ENCODE measurements around the gene TRIP4.
A peak's percentile ranks its signal among the peaks of the same experiment; 100 is the strongest.
"Not testable (repeated sequence)": the region's sequence is repeated elsewhere in the genome, so short reads cannot be mapped to it uniquely, and the experiment has no call there.

The TRIP4 gene

DNA sequence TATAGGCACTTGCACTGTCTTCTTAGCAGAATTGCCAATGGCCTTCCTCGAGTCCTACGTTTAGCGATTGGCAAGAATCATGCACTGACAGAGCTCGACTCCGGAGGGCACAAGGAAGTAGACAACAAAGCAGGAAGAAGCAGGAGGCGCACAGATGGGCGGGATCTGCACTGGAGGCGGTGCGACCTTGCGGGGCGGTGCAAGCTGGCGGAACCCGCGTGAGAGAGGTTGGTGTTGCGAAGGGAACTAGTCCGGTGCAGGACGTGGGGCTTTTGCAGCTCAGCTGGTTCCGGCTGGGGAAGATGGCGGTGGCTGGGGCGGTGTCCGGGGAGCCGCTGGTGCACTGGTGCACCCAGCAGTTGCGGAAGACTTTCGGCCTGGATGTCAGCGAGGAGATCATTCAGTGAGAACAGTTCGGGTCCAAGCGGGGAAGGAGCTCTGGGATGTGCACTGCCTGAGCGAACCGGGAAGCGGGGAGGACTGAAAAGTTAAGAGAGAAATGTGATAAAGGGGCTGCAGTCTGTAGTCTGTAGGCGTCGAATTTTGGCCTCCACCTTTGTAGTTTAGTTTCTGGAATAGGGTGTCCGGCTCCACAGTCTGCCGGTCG, at the start of gene TRIP4:
TSS of gene TRIP4 (plus strand) at position 275 of the 607 bp plus-strand sequence. CDS start at position 303, 28 bp downstream.
- peak; percentile 92 for DNase-seq

DNA sequence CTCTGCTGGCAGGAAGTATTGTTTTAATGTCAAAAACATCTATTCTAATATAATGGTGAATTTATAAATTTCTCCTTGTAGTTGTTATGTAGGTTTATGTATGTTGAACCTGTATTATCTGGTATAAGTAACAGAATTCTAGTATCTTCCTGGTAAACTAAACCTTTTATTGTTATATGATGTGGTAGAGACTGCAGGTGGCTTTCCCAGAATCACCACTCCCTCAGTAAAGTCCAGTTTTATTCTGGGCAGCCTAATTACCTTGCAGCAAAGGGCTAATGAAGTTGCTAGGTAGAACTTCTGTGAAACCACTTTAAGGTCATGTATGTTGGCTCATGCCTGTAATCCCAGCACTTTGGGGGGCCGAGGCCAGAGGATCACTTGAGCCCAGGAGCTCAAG, 47.3 kb upstream of the TRIP4 start:
- no peak for DNase-seq

DNA sequence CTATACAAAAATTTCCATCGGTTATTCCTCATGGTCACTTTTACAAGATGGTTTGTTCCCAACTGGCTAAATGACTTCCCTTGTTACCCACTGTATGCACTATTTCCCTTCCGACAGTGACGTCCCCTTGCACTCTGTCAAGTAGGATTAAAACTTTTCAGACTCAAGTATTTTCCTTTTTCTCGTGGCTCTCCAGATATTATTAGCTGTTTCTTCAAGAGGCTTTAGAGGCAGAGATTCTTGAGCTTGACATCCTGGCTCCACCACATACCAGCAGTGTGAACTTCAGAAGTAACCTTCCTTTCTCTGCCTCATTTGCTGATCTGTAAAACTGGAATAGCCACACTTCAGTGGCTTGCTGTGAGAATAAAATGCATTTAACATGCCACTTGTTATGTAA, 45.7 kb upstream of the TRIP4 start:
- no peak for DNase-seq

GRCh38 chr15:64343222-64343621, 44.4 kb upstream of the TRIP4 start:
- DNase-seq, result no peak

GRCh38 chr15:64343841-64344240, 43.8 kb upstream of the TRIP4 start:
- no peak for DNase-seq

DNA sequence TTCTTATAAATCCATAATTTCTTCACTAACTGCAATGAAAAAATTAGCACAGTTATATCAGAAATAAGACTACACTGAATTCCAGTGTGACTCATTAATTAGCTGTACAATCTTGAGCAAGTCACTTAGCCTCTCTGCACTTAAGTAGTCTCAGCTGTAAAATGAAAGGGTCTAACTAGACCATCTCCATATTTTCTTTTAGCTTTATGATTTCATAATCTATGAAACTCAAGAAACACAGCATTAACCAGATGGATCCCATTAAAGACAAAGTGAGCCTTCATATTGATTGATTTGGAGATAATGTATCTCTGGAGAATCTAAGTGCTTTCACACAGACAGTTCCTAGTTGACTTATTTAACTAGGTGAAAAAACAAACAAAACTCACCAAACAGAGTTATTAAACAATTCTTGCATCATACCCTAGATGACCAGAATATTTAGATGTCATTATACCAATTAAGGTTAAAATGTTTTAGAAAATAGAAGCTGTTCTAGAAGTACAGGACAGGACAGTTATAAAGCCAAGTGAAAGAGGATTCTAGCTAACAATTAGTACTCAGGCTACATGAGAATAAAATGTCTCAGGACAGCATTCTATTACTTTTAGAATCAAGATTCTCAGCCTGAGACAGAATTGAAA, 42.9 kb upstream of the TRIP4 start:
- no peak for DNase-seq

- DNase-seq, result not testable (repeated sequence)
These were observed 41.4 kb upstream of the TRIP4 start for GRCh38 chr15:64346242-64346641.

DNA sequence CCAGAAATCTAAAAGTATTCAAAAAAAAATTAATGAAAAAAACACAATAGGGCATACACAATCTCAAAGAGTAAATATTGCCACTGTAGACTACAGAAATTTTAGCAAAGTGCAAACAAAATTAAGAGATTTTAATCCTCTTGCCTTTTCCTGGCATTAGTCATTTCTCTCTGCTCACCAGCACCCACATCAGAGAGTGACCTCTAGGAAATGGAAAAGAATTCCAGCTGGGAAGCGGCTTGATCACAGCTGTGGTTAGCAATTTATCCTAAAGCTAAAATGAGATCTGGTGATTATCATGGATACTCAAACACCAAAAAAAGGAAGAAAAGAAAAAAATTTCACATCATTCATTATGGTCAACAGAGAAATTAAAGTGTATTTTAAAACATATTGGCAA, 39.2 kb upstream of the TRIP4 start:
- DNase-seq, result no peak

DNA sequence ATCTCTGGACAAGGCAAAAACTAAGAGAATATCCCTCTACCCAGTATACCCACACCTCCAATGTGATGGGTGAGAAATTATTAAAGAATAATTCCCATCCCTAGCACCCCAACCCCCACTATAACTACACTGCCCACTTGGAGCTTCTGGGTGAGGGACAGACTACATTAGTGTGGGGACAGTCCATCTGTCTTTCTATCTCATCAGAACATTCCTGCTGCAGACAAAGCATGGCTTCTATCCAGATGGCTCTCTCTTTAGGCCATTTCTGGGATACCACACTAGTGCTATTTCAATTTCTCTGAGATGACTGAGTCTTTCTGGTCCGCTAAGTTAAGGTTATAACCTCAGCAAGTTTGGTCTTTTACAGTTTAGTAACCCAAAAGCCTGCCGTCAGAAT, 38.3 kb upstream of the TRIP4 start:
- DNase-seq, result no peak

- DNase-seq, result no peak
These were observed 36.4 kb upstream of the TRIP4 start for GRCh38 chr15:64351265-64351664.

GRCh38 chr15:64354688-64355344, 32.8 kb upstream of the TRIP4 start:
- no peak for DNase-seq

DNA sequence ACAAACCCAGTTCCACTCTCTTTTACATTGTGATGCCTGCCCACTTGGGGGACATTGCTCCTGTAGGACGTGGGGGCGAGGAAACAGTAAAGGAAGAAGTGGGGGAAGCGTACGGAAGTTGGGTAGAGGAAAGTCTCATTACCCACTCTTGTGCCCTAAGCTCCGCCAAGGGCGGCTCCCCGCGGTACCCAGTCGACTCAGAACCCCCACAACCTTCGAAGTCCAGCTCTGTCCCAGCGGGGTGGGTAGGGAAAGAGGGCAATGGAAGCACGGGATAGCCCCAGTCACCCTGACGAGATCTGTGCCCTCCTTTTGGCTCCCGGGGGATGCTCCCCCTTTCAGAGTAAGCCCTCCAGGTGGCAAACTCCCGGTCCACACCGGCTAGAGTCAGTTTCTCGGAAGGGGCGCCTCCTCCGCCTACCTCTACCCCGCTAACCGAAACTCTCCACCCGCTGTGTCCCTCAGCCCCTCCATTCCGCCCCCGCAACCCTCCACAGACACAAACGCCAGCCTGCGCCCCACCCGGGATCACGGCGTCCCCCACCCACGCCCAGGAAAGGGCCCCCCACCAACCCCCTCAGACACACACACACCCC, 32.2 kb upstream of the TRIP4 start:
- DNase-seq, result no peak

DNA sequence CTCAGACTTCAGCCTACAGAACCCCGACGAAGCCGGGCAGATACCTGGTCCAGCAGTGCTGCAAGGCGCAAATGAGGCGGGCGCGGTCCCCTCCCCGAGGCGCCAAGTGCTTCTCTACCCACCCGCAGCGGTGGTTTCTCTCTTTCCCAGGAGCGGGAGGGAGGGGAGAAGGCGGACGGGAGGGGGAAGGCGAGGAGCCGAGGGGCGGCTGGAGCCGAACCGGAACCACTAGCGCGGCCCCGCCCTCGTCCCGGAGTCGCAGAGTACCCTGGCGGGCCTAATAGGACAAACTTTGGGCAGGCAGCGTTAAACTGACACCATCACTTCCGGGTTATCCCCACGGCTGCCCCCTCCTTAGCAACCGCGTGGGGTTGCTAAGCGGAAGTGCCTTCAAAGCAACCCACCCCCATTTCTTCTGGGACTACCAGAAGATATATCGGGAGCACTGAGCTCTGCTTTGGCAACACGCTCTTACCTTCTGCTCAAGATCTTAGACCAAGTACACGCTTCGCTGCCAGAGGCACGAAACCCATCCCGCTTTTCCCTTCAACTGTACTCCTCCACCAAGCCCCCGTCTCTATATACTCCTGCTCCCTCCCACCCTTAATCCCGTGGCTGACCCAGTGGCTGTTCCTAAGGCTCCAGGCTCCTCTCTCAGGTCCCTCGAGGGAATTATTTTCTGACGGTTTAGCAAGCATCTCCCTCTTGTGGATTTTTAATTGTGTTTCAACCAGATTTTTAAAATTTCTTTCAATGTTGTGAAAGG, 31.5 kb upstream of the TRIP4 start, which contains the start of gene CSNK1G1:
TSS of gene CSNK1G1 (minus strand) at position 230 of the 766 bp plus-strand sequence. CDS start 55,674 bp downstream, outside the sequence.
- peak; percentile 90 for DNase-seq

DNA sequence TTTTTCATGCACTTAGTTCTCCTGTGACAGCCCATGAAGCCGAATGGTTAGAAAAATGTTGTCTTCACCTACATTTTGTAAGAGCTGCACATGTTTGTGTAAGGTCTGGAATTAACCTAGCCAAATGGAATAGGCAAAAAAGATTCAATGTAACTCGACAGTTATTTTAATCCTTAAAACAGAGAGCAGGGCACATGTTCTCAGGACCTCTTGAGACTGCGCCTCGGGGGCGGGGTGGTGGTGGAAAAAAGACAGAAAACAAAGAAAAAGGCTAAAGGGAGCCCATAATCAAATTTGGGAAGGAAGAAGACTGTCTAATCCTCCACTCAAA, 31.0 kb upstream of the TRIP4 start:
- DNase-seq, result no peak

- DNase-seq, result no peak
These were observed 26.4 kb upstream of the TRIP4 start for GRCh38 chr15:64361259-64361658.

DNA sequence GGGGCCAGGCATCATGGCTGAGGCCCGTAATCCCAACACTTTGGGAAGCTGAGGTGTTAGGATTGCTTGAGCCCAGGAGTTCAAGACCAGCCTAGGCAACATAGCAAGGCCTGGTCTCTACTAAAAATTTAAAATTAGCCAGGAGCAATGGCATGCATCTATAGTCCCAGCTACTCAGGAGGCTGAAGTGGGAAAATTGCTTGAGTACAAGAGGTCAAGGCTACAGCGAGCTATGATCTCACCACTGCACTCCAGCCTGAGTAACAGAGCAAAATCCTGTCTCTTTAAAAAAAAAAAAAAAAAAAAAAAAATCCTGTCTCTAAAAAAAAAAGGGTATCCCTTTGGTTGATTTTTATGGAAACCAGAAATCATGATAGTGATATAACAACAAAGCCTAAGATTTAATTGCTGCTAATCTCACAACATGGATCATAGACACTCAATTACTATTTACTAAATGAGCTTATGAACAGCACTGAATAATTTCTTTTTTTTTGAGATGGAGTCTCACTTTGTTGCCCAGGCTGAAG, 18.5 kb upstream of the TRIP4 start:
- no peak for DNase-seq

DNA sequence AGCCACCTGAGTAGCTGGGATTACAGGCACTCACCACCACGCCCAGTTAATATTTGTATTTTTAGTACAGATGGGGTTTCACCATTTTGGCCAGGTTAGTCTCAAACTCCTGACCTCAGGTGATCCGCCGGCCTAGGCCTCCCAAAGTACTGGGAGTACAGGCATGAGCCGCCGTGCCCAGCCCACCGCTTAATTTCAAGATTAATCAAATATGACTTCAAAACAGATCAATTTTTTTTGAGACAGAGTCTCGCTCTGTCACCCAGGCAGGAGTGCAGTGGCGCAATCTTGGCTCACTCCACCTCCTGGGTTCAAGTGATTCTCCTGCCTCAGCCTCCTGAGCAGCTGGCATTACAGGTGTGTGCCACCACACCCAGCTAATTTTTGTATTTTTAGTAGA, 16.3 kb upstream of the TRIP4 start:
- not testable (repeated sequence) for DNase-seq

- DNase-seq, result no peak
These were observed 14.3 kb upstream of the TRIP4 start for GRCh38 chr15:64373360-64373759.

GRCh38 chr15:64379216-64379960, 8.2 kb upstream of the TRIP4 start:
- no peak for DNase-seq

- not testable (repeated sequence) for DNase-seq
These were observed 7.3 kb upstream of the TRIP4 start for GRCh38 chr15:64380130-64380870.

GRCh38 chr15:64381000-64381751, 6.5 kb upstream of the TRIP4 start, which contains the start of gene PCLAF:
TSS of gene PCLAF (minus strand) at chr15:64381441. CDS start at chr15:64381371, 70 bp downstream.
- peak; percentile 79 for DNase-seq

All from T1000 (cell line).